ENCODE measurements around the gene VOPP1.
"Not testable (repeated sequence)": the region's sequence is repeated elsewhere in the genome, so short reads cannot be mapped to it uniquely, and the experiment has no call there.

VOPP1 gene

GRCh38 chr7:55488804-55489340, 83.4 kb downstream of the VOPP1 start:
- no peak for DNase-seq

DNA sequence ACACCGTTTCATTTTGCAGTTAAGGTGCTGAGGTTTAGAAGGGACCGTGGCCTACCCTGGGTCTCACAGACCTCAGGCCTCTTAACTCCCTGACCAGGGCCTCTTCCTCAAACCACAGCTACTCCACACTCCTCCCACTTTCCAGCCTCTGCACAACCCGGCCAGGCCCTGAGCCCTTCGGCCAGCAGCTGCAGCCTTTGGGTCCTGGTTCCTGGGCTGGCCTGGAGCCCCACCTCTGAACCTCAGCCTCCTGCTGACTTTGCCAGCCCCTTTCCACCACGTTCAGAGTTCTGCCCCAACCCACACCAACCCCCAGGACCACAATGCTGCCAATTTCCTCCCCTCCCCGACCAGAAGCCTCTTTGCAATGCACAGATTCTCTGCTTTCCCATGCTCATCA, 84.1 kb downstream of the VOPP1 start:
- no peak for DNase-seq

DNA sequence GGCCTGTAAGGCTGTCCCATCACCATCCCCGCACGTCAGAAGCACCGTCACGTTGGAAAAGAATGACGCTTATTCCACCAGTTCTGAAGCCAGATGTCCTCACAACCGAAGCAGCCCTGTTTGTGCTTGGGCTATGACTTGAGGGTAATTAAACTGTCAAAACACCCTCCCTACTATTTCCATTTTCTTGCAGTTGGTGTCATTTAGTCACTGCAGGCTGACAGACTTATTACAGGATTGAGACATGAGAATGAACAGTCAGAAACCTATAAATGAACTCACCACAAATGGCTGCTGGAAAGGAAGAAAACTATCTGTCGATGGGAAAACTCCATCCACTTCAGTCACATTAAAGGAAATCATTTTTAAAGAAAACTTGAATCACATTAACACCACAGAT, 85.3 kb downstream of the VOPP1 start:
- no peak for DNase-seq

DNA sequence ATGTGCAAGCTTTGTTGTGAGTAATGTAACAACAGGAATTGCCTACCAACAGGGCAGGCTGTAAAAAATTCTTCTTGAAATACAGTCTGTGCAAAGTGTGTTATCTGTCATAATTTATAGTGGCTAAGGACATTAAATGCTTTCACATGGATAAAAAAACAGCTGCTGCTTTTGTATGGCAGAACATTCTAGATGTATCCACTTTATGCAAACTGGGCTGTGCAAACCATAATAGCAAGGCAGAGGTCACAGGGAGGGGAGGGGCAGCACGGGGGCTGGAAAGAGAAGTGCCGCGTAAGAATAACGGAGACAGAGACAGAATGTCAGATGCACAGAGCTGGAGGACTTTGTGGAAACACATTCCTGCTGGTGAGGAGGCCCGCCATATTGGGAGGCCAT, 86.1 kb downstream of the VOPP1 start:
- no peak for DNase-seq

DNA sequence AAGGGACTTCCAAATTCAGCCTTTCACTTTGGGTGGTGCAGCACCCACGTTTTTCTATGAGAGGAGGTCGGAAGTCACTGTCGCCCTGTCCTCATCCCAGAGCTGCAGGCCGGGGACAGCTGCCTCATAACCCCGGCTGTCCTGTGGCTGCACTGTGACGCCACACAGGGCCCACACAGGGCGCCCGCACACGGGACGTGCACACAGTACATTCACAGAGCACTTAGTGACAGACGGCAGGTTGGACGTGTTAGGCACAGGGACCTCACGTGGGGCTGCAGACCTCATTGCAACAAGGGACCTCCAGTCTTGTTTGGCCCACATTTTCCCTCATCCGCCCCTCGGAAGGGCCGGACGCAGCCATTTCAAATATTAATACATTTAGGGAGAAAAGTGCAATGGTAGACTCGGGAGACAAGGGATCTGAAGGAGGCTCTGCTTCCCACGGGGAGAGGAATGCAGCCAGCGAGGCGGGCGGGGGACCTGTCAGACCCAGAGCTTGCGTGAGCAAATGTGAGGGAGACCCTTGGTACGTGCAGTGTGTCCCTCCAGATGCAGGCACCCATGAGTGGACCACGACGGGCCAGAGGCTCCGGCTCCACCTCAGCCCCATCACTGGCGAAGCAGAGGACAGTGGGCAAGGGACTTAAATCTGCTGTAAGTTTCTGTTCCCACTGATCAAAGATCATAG, 86.7 kb downstream of the VOPP1 start:
- DNase-seq = no peak

DNA sequence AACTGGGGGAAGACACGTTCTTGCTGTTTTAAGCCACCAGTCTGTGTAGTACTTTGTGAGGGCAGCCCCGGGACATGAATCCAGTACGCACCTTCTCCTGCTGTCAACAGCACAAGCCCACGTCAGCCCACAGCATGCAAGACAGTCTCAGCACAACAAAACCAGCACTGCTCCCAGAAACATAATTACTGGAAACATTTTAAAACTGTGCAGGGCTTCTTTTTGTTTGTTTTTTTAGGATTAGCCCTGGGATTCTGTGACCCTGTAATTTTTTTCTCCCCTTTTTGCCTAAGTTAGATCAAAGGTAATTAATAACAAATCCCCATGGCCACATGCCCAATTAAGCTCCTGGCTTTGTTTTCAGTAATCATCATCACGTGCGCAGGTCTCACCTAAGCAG, 87.5 kb downstream of the VOPP1 start:
- no peak for DNase-seq

- no peak for DNase-seq
These were observed 88.1 kb downstream of the VOPP1 start for GRCh38 chr7:55484241-55484640.

GRCh38 chr7:55483046-55483445, 89.3 kb downstream of the VOPP1 start:
- DNase-seq = no peak

DNA sequence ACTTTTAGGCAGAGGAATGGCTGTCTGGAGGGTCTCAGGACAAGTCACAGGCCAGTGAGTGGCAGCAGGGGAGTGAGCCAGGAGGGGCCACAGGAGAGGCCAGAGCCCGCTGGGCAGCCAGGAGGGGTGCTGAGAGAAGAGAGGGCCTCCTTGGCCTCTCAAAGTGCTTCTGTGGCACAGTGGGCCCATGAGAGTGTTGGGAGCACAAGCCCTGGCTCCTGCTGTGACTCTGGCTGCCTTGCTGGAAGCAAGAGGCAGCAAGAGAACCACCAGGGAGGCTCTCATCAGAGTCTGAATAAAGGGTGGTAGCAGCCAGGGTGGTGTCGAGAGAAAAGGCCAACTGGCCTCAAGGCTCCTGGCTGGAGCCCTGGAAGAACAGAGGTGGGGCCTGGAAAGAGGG, 91.1 kb downstream of the VOPP1 start:
- DNase-seq = no peak

DNA sequence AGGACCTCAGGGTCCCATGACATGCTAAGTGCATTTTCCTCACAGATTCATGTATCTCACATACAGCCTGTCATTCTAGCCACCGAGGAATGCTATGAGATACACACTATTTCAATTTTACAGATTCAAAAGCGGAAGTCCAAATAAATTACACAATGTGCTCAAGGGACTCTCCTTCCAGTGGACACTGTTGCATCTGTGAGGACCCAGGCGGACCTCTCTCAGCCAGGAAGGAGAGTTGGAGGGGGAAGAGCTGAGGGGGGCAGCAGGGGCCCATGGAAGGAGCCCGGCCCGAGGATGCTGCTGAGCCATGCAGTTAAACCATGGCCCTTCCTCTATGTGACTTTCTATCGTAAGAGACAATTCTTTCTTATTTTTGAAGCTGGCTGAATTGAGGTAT, 93.6 kb downstream of the VOPP1 start:
- no peak for DNase-seq

DNA sequence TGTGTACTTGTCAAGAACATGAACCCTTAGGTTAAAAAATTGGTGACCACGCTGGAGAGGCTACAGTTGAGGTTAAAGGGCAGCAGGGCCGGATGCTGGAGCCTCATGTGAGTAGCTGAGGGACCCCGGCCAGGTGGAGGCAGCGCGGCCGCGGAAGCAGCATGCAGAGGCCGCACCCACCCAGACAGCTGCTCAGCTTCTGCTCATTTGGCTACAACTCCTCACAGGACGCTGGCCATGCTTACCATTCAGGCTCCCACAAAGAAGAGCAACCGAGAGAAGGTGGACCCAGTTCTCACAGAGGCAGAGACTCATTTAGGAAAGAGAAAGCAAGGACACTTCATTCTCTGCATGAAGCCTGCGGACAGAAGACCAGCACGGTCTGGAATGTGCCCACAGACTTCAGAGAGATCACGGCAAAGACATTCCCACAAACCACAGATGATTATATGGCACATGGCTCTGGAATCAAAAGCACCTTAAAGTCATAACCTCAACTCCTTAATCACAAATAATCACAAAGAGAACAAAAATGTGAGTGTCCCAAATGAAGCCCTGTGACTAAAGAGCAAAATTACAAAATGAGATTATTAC, 94.4 kb downstream of the VOPP1 start:
- DNase-seq = no peak

DNA sequence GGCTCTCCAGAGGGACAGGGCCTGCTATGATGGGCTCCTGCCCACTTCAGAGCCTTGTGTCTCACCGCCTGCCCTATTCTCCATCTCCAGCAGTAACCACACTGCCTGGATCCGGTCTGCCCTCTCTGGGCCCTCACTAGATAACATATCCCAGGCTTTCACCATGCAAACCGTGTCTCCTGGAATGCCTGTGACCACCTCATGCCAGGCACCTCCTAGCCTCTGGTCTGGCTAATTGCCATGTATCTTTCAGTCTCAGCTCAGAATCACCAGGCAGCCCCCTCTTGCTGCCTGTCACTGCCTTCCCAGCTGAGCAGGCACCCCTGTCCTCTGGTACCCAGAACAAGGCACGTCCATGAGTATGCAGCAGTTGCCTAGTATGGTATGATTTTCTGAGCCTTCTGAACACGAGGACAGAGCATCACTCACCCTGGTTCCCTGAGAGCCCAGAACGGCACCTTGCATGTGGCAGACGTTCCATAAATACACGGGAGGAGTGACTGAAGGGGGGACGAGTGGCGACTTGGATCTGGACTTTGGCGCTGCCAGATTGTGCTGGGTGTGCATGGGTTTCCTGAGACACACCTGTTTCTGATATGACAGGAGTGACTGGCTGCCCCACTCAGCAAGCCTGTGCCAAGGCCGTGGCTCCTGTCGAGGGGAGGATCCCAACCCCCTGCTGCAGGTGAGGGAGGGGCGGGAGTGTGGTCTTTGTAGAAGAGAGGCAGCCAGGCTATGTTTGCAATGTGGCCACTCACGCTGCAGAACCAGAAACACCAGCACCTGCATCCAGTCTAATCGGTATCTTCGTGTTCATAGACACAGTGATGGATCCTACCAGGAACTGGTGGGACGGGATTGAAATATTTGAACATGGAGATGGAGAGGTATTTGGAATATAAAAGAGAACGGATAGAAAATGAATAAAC, 95.2 kb downstream of the VOPP1 start:
- no peak for DNase-seq

- DNase-seq = no peak
These were observed 96.2 kb downstream of the VOPP1 start for GRCh38 chr7:55475855-55476803.

DNA sequence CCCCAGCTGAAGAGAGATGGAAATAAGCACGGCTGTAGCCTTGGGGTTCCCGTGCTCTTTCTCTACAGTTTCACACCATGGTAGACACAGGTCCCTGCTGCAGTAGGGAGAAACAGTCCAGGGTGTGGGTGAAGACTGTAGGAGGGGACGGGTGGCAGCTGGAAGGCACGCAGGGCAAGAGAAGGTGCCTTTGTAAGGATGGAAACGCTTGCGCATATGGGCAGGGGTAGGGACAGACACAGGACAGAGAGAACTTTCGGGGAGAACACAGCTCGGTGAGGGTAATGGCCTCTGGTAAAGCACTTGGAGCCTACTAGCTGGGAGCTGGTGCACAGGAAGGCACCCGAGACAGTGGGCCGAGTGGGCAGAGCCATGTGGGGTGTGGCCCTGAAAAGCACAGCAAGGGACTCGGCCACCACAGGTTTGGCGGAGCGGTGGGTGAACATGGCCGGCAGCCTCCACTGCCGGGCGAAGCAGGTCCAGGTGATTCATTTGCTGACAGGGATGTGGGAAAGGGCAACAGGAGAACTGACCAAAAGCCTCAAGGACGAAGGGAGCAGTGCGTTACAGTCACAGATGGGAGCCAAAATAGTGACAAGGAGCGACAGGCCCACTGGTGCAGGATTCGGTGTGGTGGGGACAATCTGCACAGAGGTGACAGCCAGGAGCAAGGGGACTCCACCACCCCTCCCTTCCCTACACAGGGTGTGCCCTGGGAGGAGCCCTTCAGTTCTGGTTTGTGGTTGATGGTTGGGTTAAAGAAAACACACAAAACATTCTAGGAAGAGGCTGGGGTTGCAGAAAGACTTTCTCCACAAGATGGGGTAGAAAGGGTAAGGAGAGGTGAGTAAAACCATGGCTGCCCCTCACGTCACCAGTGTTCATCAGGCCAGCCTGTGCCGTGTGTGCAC, 97.1 kb downstream of the VOPP1 start:
- no peak for DNase-seq

- DNase-seq = no peak
These were observed 98.4 kb downstream of the VOPP1 start for GRCh38 chr7:55473932-55474331.

GRCh38 chr7:55472928-55473725, 99.2 kb downstream of the VOPP1 start:
- no peak for DNase-seq

DNA sequence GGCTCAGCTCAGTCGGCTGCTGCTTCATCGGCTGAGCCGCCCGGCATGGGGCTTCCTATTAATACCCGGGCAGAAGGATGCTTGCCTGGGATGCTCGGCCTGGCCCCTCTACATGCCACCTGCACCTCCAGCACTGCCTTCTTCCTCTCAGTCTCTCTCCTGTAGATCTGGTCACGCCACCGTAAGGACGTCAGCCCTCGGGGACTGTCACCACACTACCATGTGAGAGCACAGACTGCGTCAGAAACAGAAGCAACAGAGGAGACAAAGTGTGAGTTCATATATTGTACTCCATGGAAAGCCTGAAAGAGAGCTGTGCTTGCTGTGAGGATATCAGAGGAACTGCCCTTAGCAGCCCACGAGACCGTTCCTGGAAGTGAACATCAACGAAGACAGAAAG, 99.9 kb downstream of the VOPP1 start:
- not testable (repeated sequence) for DNase-seq

DNA sequence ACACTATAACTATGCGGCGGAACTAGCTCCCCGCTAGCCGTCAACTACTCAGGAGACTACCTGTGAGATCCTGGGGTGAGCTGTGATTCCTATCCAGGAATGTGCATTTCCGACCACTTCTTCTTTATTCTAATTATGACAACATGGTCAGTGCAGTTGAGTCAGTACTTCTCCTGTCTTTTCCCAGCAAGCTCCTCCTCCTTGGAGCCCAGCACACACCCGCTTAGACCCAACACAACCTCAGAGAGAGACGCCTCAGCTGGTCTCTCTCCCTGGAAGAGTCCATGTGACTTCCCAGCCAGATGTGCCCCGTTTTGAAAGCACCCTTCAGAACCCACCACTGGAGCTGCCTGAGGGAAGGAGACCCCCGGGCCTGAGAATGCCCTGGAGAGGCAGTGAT, 100.7 kb downstream of the VOPP1 start:
- not testable (repeated sequence) for DNase-seq

- DNase-seq = no peak
These were observed 102.0 kb downstream of the VOPP1 start for GRCh38 chr7:55470261-55470660.

DNA sequence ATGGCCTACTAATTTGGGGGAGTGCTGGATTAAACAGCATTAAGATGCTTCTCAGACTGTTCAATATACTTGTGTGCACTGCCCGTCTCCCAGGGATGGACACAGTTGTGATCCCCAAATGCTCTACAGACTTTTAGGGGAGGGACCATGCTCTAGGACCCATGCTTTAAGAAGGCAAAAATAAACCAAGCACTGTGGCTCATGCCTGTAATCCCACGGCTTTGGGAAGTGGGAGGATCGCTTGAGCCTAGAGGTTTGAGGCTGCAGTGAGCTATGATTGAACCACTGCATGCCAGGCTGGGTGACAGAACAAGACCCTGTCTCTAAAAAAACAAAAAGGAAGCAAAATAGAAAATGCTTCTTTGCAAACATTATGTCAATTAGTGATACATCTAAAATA, 102.6 kb downstream of the VOPP1 start:
- no peak for DNase-seq
